H1 (cell line): Measurements from ENCODE around the gene FNDC11. TPM values are rescaled to one million over a fixed set of nuclear protein-coding genes. Genes with fewer than 3 reads are reported as not detected.

Experiments
- BACH1 ChIP-seq: IDR thresholded peaks from 2 replicates; pipeline ENCODE4 v1.6.1; 2012; ENCODE audit warnings: low read length, improper control_type of control experiment
- BCL11A ChIP-seq, 2 experiments: IDR thresholded peaks; one replicate each; pipeline ENCODE4 v1.6.1; 2011; ENCODE audit warnings: low read depth in 2 of 2, low read length in 2 of 2, mild to moderate bottlenecking in 2 of 2
- CHD1 ChIP-seq: IDR thresholded peaks from 2 replicates; pipeline ENCODE4 v1.6.1; 2012; ENCODE audit warnings: low read depth, low read length, improper control_type of control experiment
- CTBP2 ChIP-seq: IDR thresholded peaks from 2 replicates; pipeline ENCODE4 v1.7.0; 2011; ENCODE audit warnings: borderline replicate concordance, mild to moderate bottlenecking, moderate library complexity, mixed read lengths, low read length; ENCODE audit not compliant: insufficient read depth, insufficient read length
- EGR1 ChIP-seq: IDR thresholded peaks from 2 replicates; pipeline ENCODE4 v1.6.1; 2011; ENCODE audit warnings: low read depth, low read length, borderline replicate concordance
- HDAC6 ChIP-seq: IDR thresholded peaks from one replicate; pipeline ENCODE4 v1.7.1; 2012; ENCODE audit warnings: low read depth, mild to moderate bottlenecking, inconsistent platforms, low read length, moderate library complexity
- KDM1A ChIP-seq: fragments of 200-600, 300-600 bp; sonication (generic); IDR thresholded peaks from 2 replicates; pipeline ENCODE4 v1.7.1; 2016; ENCODE audit warnings: mild to moderate bottlenecking, low read length, borderline replicate concordance
- POU5F1 ChIP-seq: IDR thresholded peaks from 2 replicates; pipeline ENCODE4 v1.6.1; 2011; ENCODE audit warnings: low read depth, mild to moderate bottlenecking, low read length, moderate library complexity
- SRF ChIP-seq: IDR thresholded peaks from 2 replicates; pipeline ENCODE4 v1.6.1; 2011; ENCODE audit warnings: mild to moderate bottlenecking, low read depth, low read length, moderate library complexity
- polyA plus RNA-seq, 7 experiments: library from polyadenylated mRNA; depleted of rRNA in 3 of 7; stranded (reverse) in 5 of 7; unstranded in 2 of 7; fragments of >200 nt in 5 of 7; fragments of 200-250 nt in 2 of 7; gene quantifications; 1 replicate in 5 of 7; 2 replicates in 1 of 7; 4 replicates in 1 of 7; pipeline versions ENCODE4 v1.2.1 to v1.2.3, GENCODE V29; 2011 to 2013; ENCODE audit warnings: missing spikeins in 2 of 7, mixed read lengths in 2 of 7
- total RNA-seq: library from RNA; stranded (reverse); fragmentation: NEBNext Ultra II Directional; extraction: Animal tissue kit (Norgen Biotek cat#: 25700); gene quantifications from 2 replicates; pipeline ENCODE4 v1.2.1, GENCODE V29; 2021
- TF ChIP-seq, protein P1 (sequence below): fragments of 300-600 bp; sonication (generic); IDR thresholded peaks from 2 replicates; pipeline ENCODE4 v1.7.1; 2012; ENCODE audit warnings: low read length, moderate library complexity, mild to moderate bottlenecking, inconsistent platforms; ENCODE audit not compliant: insufficient replicate concordance
- TF ChIP-seq, protein P2 (sequence below): IDR thresholded peaks from 2 replicates; pipeline ENCODE4 v1.6.1; 2011; ENCODE audit warnings: low read depth, mild to moderate bottlenecking, low read length; ENCODE audit not compliant: insufficient read depth
- TF ChIP-seq, protein P3 (sequence below): IDR thresholded peaks from 2 replicates; pipeline ENCODE4 v1.6.1; 2012; ENCODE audit warnings: inconsistent platforms

FNDC11 gene
- total and polyA plus RNA-seq, 2 of the 8 experiments (the other 6 are each of a cell fraction or from before 2014, with no cell fraction given): 2.6 to 8.8 TPM

DNA sequence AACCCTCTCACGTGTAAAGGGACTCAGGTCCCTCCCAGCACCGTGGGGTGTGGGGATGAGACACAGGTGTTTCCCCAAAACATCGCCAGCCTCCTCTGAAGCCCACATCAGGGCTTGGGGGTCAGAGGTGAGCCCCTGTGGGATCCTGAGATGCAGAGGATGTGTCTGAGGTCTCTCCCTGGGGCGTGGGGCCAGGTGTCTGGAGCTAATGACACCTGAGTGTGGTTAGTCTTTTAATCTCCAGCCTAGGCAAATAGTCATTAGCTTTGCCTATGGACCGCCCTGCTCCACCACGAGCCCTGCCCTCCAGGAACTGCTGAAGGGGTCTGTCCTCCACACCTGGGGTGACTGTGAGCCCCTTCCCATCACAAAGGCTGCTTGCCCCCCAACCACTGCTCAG lies 8.1 kb upstream of the FNDC11 start (continued):
- TF ChIP-seq, protein P1, sequence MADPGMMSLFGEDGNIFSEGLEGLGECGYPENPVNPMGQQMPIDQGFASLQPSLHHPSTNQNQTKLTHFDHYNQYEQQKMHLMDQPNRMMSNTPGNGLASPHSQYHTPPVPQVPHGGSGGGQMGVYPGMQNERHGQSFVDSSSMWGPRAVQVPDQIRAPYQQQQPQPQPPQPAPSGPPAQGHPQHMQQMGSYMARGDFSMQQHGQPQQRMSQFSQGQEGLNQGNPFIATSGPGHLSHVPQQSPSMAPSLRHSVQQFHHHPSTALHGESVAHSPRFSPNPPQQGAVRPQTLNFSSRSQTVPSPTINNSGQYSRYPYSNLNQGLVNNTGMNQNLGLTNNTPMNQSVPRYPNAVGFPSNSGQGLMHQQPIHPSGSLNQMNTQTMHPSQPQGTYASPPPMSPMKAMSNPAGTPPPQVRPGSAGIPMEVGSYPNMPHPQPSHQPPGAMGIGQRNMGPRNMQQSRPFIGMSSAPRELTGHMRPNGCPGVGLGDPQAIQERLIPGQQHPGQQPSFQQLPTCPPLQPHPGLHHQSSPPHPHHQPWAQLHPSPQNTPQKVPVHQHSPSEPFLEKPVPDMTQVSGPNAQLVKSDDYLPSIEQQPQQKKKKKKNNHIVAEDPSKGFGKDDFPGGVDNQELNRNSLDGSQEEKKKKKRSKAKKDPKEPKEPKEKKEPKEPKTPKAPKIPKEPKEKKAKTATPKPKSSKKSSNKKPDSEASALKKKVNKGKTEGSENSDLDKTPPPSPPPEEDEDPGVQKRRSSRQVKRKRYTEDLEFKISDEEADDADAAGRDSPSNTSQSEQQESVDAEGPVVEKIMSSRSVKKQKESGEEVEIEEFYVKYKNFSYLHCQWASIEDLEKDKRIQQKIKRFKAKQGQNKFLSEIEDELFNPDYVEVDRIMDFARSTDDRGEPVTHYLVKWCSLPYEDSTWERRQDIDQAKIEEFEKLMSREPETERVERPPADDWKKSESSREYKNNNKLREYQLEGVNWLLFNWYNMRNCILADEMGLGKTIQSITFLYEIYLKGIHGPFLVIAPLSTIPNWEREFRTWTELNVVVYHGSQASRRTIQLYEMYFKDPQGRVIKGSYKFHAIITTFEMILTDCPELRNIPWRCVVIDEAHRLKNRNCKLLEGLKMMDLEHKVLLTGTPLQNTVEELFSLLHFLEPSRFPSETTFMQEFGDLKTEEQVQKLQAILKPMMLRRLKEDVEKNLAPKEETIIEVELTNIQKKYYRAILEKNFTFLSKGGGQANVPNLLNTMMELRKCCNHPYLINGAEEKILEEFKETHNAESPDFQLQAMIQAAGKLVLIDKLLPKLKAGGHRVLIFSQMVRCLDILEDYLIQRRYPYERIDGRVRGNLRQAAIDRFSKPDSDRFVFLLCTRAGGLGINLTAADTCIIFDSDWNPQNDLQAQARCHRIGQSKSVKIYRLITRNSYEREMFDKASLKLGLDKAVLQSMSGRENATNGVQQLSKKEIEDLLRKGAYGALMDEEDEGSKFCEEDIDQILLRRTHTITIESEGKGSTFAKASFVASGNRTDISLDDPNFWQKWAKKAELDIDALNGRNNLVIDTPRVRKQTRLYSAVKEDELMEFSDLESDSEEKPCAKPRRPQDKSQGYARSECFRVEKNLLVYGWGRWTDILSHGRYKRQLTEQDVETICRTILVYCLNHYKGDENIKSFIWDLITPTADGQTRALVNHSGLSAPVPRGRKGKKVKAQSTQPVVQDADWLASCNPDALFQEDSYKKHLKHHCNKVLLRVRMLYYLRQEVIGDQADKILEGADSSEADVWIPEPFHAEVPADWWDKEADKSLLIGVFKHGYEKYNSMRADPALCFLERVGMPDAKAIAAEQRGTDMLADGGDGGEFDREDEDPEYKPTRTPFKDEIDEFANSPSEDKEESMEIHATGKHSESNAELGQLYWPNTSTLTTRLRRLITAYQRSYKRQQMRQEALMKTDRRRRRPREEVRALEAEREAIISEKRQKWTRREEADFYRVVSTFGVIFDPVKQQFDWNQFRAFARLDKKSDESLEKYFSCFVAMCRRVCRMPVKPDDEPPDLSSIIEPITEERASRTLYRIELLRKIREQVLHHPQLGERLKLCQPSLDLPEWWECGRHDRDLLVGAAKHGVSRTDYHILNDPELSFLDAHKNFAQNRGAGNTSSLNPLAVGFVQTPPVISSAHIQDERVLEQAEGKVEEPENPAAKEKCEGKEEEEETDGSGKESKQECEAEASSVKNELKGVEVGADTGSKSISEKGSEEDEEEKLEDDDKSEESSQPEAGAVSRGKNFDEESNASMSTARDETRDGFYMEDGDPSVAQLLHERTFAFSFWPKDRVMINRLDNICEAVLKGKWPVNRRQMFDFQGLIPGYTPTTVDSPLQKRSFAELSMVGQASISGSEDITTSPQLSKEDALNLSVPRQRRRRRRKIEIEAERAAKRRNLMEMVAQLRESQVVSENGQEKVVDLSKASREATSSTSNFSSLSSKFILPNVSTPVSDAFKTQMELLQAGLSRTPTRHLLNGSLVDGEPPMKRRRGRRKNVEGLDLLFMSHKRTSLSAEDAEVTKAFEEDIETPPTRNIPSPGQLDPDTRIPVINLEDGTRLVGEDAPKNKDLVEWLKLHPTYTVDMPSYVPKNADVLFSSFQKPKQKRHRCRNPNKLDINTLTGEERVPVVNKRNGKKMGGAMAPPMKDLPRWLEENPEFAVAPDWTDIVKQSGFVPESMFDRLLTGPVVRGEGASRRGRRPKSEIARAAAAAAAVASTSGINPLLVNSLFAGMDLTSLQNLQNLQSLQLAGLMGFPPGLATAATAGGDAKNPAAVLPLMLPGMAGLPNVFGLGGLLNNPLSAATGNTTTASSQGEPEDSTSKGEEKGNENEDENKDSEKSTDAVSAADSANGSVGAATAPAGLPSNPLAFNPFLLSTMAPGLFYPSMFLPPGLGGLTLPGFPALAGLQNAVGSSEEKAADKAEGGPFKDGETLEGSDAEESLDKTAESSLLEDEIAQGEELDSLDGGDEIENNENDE: no peak
- TF ChIP-seq POU5F1 (no peak), HDAC6 (no peak), BCL11A (IDR thresholded peaks at IDR 0.05; ENCODE audit: low read depth in 2 of 2, low read length in 2 of 2) (no peak), EGR1 (no peak), KDM1A (no peak), CHD1 (no peak), CTBP2 (no peak), SRF (no peak), BACH1 (no peak)
- TF ChIP-seq, protein P2, sequence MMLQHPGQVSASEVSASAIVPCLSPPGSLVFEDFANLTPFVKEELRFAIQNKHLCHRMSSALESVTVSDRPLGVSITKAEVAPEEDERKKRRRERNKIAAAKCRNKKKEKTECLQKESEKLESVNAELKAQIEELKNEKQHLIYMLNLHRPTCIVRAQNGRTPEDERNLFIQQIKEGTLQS: no peak
- TF ChIP-seq, protein P3, sequence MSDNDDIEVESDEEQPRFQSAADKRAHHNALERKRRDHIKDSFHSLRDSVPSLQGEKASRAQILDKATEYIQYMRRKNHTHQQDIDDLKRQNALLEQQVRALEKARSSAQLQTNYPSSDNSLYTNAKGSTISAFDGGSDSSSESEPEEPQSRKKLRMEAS: no peak
